ENCODE measurements around the gene SIVA1.

SIVA1 gene

DNA sequence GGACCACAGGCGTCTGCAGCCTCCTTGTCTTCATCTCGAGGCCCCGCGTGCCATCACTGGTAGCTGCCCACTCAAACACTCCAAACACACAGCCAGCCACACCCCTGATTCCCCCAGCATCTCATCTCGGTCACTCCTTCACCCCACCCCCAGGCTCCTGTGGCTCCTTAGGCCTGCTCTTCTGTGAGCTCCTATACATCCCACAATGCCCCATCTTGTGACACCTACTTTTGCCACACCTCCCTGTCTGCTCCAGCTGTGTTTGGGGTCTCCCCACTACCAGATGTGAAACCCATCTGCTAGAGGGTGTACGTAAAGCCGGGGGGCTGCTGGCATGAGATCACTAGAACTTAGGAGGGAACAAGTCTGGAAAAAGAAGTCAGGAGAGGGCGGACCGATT is 38.5 kb downstream of the SIVA1 start:
- H3F3A ChIP-seq (ENCODE audit: insufficient read depth, low read length): no peaks in the 10 kb centered on the region
- no peaks in the 10 kb centered on the region for H4K20me1 ChIP-seq (ENCODE audit: insufficient read depth, low read length)
- H3K79me2 ChIP-seq (ENCODE audit: low read length): peaks cover 35% of the 10 kb centered on the region
- no peak overlapping the region for H2AFZ ChIP-seq (ENCODE audit: low read length)
- H3K9me2 ChIP-seq (replicated peaks; ENCODE audit: insufficient read depth, low read length): no peaks in the 10 kb centered on the region
- no peak for DNase-seq
- no peaks in the 10 kb centered on the region for H3K4me1 ChIP-seq (ENCODE audit: low read length)
- no peak overlapping the region for H3K27ac ChIP-seq (ENCODE audit: low read length)
- H3K4me3 ChIP-seq (ENCODE audit: low read length): no peak overlapping the region
- H3K36me3 ChIP-seq (replicated peaks; ENCODE audit: insufficient read depth, low read length): no peaks in the 10 kb centered on the region
- no peaks in the 10 kb centered on the region for H3K27me3 ChIP-seq (replicated peaks; ENCODE audit: insufficient read depth, low read length)
- no peak overlapping the region for H3K9ac ChIP-seq (ENCODE audit: low read length)
- H3K9me3 ChIP-seq (replicated peaks; ENCODE audit: insufficient read depth, low read length): no peaks in the 10 kb centered on the region
- TF ChIP-seq, protein P1, sequence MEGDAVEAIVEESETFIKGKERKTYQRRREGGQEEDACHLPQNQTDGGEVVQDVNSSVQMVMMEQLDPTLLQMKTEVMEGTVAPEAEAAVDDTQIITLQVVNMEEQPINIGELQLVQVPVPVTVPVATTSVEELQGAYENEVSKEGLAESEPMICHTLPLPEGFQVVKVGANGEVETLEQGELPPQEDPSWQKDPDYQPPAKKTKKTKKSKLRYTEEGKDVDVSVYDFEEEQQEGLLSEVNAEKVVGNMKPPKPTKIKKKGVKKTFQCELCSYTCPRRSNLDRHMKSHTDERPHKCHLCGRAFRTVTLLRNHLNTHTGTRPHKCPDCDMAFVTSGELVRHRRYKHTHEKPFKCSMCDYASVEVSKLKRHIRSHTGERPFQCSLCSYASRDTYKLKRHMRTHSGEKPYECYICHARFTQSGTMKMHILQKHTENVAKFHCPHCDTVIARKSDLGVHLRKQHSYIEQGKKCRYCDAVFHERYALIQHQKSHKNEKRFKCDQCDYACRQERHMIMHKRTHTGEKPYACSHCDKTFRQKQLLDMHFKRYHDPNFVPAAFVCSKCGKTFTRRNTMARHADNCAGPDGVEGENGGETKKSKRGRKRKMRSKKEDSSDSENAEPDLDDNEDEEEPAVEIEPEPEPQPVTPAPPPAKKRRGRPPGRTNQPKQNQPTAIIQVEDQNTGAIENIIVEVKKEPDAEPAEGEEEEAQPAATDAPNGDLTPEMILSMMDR (IDR thresholded peaks at IDR 0.05; ENCODE audit: low read length): no peak
- no peak for TF ChIP-seq EZH2 (optimal IDR thresholded peaks at IDR 0.05; ENCODE audit: low read depth, low read length)
- no peak for TF ChIP-seq EZH2phosphoT487 (IDR thresholded peaks at IDR 0.05; ENCODE audit: low read length)
- H3K4me2 ChIP-seq (ENCODE audit: low read depth, low read length): no peak overlapping the region

DNA sequence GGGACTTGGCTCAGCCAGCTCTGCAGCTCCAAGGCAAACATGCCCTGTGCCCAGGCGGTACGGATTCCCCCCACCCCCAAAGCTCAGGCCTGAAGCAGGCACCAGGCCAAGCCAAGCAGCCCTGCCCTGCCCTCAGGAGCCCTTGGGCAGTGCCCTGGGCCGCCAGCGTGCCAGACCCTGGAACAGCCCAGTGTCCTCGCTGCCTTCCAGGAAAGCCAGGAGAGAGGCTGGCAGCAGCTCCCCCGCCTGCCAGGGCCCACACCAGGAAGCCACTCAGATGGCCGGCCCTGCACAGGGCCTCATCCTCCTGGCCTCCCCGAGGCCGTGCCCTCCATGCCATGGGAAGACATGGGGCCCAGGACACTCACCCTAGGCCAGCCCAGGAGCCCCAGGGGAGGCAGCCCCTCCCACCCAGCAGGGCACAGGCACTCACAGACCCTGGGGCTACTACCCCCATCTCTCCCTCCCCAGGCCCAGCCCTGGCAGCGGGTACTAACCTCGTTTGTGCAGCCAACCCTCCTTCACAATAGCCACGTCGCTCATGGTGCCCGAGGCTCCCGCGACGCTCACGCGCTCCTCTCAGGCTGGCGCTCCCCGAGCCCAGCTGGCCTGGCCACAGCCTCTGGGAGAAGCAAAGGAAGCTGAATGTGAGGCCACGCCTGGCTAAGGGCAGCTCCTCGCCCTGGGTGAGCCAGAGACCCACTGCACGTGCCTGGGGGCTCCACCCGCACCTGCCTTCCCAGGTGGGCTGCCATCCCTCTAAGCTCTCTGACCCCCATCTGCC is 39.3 kb downstream of the SIVA1 start:
- Histone ChIP-seq H3K36me3 (replicated peaks; ENCODE audit: insufficient read depth, low read length) (no peaks in the 10 kb centered on the region), H3K9ac (ENCODE audit: low read length) (no peak overlapping the region), H3K4me2 (ENCODE audit: low read depth, low read length) (no peak overlapping the region), H3K4me1 (ENCODE audit: low read length) (0 out of 2 replicates have a peak, but pooled peaks cover 3% of the 10 kb centered on the region), H3K27ac (ENCODE audit: low read length) (no peak overlapping the region), H3K9me3 (replicated peaks; ENCODE audit: insufficient read depth, low read length) (no peaks in the 10 kb centered on the region), H3K9me2 (replicated peaks; ENCODE audit: insufficient read depth, low read length) (no peaks in the 10 kb centered on the region), H4K20me1 (ENCODE audit: insufficient read depth, low read length) (no peaks in the 10 kb centered on the region), H3K27me3 (replicated peaks; ENCODE audit: insufficient read depth, low read length) (no peaks in the 10 kb centered on the region), H3K4me3 (ENCODE audit: low read length) (no peak overlapping the region), H3K79me2 (ENCODE audit: low read length) (peaks cover 35% of the 10 kb centered on the region), H2AFZ (ENCODE audit: low read length) (no peak overlapping the region), H3F3A (ENCODE audit: insufficient read depth, low read length) (0 out of 2 replicates have a peak, but pooled peaks cover 3% of the 10 kb centered on the region)
- no peak for DNase-seq
- TF ChIP-seq EZH2 (optimal IDR thresholded peaks at IDR 0.05; ENCODE audit: low read depth, low read length): no peak
- TF ChIP-seq, protein P1 (IDR thresholded peaks at IDR 0.05; ENCODE audit: low read length): no peak

DNA sequence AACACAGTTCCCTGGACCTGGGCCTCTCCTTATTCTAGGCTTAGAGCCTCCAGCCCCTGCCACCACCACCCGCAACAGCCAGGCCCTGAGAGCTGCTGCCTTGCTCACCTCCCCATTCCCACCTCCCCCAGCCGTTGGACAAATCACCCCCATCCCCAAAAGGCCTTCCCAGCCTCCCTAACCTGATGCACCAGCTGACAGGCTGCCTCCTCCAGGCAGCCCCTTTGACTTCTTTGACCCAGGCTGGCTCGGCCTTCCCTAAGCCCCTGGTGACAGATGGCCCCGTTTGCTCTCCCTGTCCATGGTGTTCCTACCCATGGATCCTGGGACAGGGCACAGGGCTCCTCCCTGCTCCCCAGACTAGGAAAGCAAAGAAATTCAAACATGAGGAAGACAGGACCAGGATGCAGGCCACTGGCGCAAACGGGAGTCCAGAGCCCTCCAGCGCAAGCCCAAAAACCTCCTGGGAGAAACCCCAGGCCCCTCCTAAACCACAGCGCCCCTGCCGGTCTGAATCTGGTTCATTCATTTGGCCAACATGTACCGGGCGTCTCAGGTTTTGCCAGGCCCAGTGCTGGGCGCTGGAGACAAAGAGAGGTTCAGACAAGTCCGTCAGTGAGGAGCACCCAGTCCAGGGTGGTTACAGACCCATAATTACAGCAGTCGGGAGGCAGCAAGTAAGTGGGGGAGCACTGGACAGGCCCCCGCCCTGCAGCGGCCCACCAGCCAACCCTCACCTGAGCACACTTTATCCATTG is 40.2 kb downstream of the SIVA1 start:
- Histone ChIP-seq H3K79me2 (ENCODE audit: low read length) (peaks cover 35% of the 10 kb centered on the region), H3K9me3 (replicated peaks; ENCODE audit: insufficient read depth, low read length) (no peaks in the 10 kb centered on the region), H3K4me3 (ENCODE audit: low read length) (no peak overlapping the region), H3K4me1 (ENCODE audit: low read length) (peaks cover 11% of the 10 kb centered on the region; the same call in 1 of the 2 replicates), H3K27ac (ENCODE audit: low read length) (no peak overlapping the region), H2AFZ (ENCODE audit: low read length) (no peak overlapping the region), H4K20me1 (ENCODE audit: insufficient read depth, low read length) (no peaks in the 10 kb centered on the region), H3K4me2 (ENCODE audit: low read depth, low read length) (no peak overlapping the region), H3K9me2 (replicated peaks; ENCODE audit: insufficient read depth, low read length) (no peaks in the 10 kb centered on the region), H3K27me3 (replicated peaks; ENCODE audit: insufficient read depth, low read length) (no peaks in the 10 kb centered on the region), H3K36me3 (replicated peaks; ENCODE audit: insufficient read depth, low read length) (no peaks in the 10 kb centered on the region), H3K9ac (ENCODE audit: low read length) (no peak overlapping the region), H3F3A (ENCODE audit: insufficient read depth, low read length) (0 out of 2 replicates have a peak, but pooled peaks cover 3% of the 10 kb centered on the region)
- no peak for DNase-seq
- TF ChIP-seq EZH2 (optimal IDR thresholded peaks at IDR 0.05; ENCODE audit: low read depth, low read length): no peak
- TF ChIP-seq, protein P1 (IDR thresholded peaks at IDR 0.05; ENCODE audit: low read length): no peak
